Breast epithelium (tissue), 3 donors: ENCODE results near the gene SOX13.

Experiments
- CTCF ChIP-seq, 3 donors: fragments of 450-650 bp; IDR thresholded peaks; one replicate each; pipeline ENCODE4 v1.5.1; 2016 to 2017; ENCODE audit warnings: antibody characterized with exemption in 3 of 3, mild to moderate bottlenecking in 3 of 3, moderate library complexity in 3 of 3
- POLR2A ChIP-seq: fragments of 450-650 bp; IDR thresholded peaks from one replicate; pipeline ENCODE4 v1.6.1; 2016; ENCODE audit warnings: antibody characterized with exemption, mild to moderate bottlenecking, moderate library complexity

- TF ChIP-seq POLR2A (no peak), CTCF (IDR thresholded peaks at IDR 0.05) (no peak)
Measured at GRCh38 chr1:204146965-204147364, 74.0 kb downstream of the SOX13 start.
